VCaP (cell line): ENCODE measurements around the gene ADORA1.

Experiments
- H3K27ac ChIP-seq: fragments of 450-650 bp; 2 replicates; pipeline ENCODE4 v1.5.1; 2017
- TF ChIP-seq, protein P1 (sequence below): fragments of 450-650 bp; conservative IDR thresholded peaks from 2 replicates; pipeline ENCODE4 v1.5.1; 2017; ENCODE audit warnings: mild to moderate bottlenecking, moderate library complexity

The ADORA1 gene

DNA sequence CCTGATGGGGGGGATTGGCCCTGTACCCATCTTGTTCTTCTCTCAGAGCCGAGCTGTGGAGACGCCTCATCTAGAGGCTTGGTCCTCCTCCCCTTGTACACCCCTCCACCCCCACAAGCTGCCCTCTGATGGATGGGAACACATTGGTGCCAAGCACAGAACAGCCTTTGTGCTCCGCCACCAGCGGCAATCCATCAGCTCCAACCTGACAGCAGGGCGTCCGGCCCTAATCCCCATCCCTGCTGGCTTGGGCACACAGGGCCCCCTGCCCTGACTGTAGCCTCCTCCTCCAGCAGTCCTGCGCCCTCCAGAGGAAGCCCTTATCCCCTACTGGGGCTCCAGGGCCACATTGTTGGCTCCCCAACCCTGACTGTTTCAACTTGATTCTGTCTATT, 37.9 kb upstream of the ADORA1 start:
- TF ChIP-seq, protein P1, sequence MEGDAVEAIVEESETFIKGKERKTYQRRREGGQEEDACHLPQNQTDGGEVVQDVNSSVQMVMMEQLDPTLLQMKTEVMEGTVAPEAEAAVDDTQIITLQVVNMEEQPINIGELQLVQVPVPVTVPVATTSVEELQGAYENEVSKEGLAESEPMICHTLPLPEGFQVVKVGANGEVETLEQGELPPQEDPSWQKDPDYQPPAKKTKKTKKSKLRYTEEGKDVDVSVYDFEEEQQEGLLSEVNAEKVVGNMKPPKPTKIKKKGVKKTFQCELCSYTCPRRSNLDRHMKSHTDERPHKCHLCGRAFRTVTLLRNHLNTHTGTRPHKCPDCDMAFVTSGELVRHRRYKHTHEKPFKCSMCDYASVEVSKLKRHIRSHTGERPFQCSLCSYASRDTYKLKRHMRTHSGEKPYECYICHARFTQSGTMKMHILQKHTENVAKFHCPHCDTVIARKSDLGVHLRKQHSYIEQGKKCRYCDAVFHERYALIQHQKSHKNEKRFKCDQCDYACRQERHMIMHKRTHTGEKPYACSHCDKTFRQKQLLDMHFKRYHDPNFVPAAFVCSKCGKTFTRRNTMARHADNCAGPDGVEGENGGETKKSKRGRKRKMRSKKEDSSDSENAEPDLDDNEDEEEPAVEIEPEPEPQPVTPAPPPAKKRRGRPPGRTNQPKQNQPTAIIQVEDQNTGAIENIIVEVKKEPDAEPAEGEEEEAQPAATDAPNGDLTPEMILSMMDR = no peak
- no peak overlapping the region for H3K27ac ChIP-seq

DNA sequence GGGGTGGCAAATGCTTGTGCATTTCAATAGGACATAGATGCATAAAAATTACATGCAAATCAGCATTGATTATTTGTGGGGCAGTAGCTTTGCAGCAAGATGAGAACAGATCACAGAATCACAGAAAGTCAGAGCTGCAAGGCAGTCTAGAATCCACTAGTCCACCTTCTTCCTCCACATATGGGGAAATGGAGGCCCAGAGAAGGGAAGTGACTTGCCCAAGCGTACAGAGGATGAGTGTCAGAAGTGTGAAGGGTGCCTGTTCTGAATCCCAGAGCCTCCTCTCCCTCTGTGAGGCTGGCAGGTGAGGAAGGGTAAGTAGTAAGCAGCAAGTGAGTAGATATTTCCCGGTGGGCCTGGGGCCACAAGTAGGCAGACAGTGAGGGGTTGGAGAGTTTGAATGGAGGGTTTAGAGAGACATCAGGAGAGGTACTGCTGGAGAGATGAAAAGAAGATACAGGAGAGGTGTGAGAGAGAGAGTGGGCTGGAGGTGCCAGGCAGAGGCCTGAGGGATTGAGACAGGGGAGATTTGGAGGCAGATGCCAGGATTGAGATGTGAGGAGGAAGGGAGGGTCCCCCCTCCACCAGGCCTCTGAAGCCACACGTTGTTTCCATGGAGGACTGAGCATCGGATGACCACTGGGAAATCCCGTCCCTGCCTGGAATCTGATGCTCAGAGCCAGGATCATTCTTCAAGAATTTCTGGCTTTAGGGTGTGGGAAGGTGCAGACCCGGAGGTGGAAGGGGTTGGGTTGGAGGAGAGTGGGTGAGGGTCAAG, 36.9 kb upstream of the ADORA1 start:
- no peak overlapping the region for H3K27ac ChIP-seq
- TF ChIP-seq, protein P1 = no peak

DNA sequence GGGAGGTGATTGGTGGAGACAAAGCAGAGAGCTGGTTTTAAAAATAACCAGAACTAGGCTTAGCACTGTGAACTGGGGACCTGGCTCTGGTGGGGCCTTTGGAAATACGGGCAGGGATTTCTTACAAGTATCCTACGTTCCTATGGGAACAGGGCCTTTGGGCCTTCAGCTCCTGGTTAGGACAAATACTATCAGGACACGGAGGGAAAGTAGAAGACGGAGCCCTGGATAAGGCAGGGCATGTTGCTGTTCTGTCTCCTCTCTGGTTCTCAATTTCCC, 36.4 kb upstream of the ADORA1 start:
- TF ChIP-seq, protein P1 = no peak
- no peak overlapping the region for H3K27ac ChIP-seq

DNA sequence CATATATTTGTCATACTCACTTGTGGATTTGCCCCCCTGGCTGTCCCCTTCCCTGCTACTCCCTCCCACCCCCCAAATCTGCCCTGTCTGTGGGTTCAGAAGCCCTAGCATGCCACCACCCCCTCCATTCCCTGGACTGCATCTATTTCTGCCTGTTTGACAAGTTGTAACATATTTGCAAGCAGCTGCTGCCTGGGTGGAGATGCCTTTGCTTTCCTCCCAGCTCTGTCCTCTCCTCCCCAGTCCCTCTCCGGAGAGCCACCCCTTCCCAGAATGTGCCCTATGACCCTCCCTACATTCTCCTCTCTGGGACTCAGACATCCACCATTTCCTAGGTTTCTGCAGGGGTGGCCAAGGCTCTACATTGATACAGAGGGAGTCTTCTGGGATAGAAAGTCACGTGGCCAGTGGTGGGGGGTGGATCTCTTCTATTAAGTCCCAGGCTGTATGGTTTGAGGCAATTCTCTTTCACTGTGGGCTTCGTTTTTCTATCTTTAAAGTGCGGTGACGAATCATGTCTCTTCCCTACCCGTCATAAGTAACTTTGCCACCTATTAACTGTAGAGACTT, 35.7 kb upstream of the ADORA1 start:
- no peak overlapping the region for H3K27ac ChIP-seq
- TF ChIP-seq, protein P1 = no peak

DNA sequence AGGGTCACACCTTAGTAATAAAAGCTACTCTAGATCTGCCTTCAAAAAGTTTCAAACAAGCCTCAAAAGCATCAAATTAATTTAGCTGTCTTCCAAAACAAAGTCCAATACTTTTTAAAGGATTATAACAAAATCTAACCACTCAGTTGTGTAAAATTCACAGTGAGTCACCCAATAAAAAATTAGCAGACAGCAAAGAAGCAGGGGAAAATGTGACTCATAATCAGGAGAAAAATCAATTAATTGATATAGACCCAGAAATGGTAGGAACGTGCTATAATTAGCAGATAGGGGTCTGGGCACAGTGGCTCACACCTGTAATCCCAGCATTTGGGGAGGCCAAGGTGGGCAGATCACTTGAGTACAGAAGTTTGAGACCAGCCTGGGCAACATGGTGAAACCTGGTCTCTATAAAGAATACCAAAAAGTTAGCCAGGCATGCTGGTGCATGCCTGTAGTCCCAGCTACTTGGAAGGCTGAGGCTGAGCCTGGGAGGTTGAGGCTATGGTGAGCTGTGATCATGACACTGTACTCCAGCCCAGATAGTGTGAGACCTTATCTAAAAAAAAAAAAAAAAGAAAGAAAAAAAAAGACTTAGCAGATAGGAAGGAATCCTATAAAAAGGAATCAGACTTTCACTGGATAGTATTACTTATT, 33.6 kb upstream of the ADORA1 start:
- H3K27ac ChIP-seq = no peak overlapping the region
- TF ChIP-seq, protein P1 = no peak

DNA sequence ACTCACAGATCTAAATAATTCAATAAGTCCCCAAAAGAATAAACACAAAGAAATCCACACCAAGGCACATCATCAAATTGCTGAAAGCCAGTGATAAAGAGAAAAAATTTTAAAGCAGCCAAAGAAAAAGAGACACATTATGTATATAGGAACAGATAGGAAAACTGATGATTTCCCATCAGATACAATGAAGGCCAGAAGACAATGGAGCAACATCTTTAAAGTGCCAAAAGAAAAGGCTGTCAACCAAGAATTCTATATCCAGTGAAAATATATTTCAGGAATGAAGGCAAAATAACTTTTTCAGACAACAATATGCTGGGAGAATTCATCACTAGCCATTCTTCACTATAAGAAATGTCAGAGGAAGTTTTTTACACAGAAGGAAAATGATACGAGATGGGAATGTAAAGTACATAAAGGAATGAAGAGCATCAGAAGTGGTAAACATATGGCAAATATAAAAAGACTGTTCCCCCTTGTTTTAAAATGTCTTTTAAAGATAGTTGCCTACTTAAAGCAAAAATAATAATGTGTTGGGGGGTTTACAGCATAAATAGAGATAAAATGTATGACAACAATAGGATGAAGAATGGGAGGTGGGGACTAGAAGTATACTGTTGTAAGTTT, 32.4 kb upstream of the ADORA1 start:
- TF ChIP-seq, protein P1 = no peak

DNA sequence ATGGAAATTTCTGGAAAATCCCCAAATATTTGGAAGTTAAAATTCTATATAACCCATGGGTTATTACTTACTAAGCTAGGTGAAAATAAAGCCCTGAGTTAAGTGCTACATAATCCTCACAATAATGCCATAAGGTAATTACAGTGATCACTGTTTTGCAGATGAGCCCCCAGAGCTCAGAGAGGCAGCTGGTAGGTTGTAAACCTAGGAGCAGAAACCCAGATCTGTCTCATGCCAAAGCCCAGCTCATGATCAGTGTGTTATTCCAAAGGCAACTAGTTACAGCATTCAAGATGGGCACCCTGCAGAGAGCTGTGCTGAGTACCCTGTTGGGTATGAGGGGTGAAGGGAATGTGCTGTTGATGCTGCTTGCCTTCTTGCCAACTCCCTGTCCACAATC, 31.0 kb upstream of the ADORA1 start:
- TF ChIP-seq, protein P1 = no peak
- H3K27ac ChIP-seq = no peak overlapping the region

More for the DNA sequence above, 32.4 kb upstream of the ADORA1 start:
- no peak overlapping the region for H3K27ac ChIP-seq
